Loucy (cell line): ENCODE measurements around the gene RPA3.

ENCODE experiments used
- CTCF ChIP-seq: fragments of 200-600 bp; sonication (generic); conservative IDR thresholded peaks from 2 replicates; pipeline ENCODE4 v1.5.1; 2014; ENCODE audit warnings: mild to moderate bottlenecking, antibody characterized with exemption, low read length
- EZH2phosphoT487 ChIP-seq: fragments of 200-600 bp; IDR thresholded peaks from 2 replicates; pipeline ENCODE4 v1.6.1; 2018; ENCODE audit warnings: antibody characterized with exemption, mild to moderate bottlenecking, moderate library complexity, borderline replicate concordance

DNA sequence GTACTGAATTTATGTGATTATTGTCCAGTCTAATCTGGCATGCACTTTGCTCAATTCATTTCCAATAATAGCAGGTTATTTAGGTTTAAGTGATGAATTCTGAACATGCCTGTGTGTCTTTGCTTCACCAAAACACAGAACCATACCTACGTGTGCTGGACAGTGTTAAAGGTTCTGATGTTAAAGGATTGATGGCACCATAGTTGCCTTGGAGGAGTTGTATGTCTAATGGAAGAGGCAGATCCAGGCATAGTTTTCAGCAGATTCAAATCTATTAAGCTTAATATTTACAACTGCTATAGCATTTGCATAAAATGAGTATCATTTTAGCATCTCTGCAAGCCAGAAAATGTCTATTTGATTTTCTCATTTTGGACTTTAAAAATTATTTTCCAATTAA lies 105.9 kb downstream of the RPA3 start:
- TF ChIP-seq CTCF (no peak), EZH2phosphoT487 (no peak)
